A673 (cell line): Measurements from ENCODE around the gene CD6. TPM values are rescaled to one million over a fixed set of nuclear protein-coding genes. Genes with fewer than 3 reads are reported as not detected.

Source experiments
- BruUV-seq: library from RNA; stranded (reverse); fragments of 400-500 nt; replicated peaks from 2 replicates; lab custom pipeline; 2021; lab: Mats Ljungman, UMichigan
- CTCF ChIA-PET: fragments of 300-600 bp; sonication (Branson Sonifier 250); formaldehyde crosslinking; loops from one replicate; lab custom pipeline; 2022; ENCODE audit warnings: antibody characterized with exemption; lab: Charles Lee
- POLR2A ChIA-PET: fragments of 300-600 bp; sonication (Branson Sonifier 250); formaldehyde crosslinking; loops from one replicate; lab custom pipeline; 2022; ENCODE audit warnings: antibody characterized with exemption; ENCODE audit not compliant: low non-redundant PET; lab: Charles Lee
- DNase-seq: peaks from one replicate; pipeline ENCODE4 v3.0.0-alpha.2; 2015; ENCODE audit warnings: low spot score
- H3K27ac ChIP-seq: fragments of 200-600 bp; sonication (generic); 2 replicates; pipeline ENCODE4 v1.5.1; 2016; ENCODE audit warnings: mixed run types, low read depth, mild to moderate bottlenecking, mixed read lengths, antibody characterized with exemption, low read length; ENCODE audit not compliant: poor library complexity, severe bottlenecking
- H3K27me3 ChIP-seq: fragments of 200-600 bp; sonication (generic); replicated peaks from 2 replicates; pipeline ENCODE4 v1.6.1; 2017; ENCODE audit warnings: mixed run types, low read depth, mild to moderate bottlenecking, mixed read lengths, antibody characterized with exemption, low read length; ENCODE audit not compliant: insufficient read depth, poor library complexity
- H3K36me3 ChIP-seq: fragments of 200-600 bp; sonication (generic); 2 replicates; pipeline ENCODE4 v1.6.1; 2016; ENCODE audit warnings: mixed run types, mild to moderate bottlenecking, mixed read lengths, antibody characterized with exemption, low read length; ENCODE audit not compliant: insufficient read depth, poor library complexity, severe bottlenecking
- H3K4me1 ChIP-seq: fragments of 200-600 bp; sonication (generic); 2 replicates; pipeline ENCODE4 v1.6.1; 2017; ENCODE audit warnings: mixed run types, mild to moderate bottlenecking, mixed read lengths, antibody characterized with exemption, low read length; ENCODE audit not compliant: insufficient read depth, poor library complexity, severe bottlenecking
- H3K4me3 ChIP-seq: fragments of 200-600 bp; sonication (generic); 2 replicates; pipeline ENCODE4 v1.5.1; 2016; ENCODE audit warnings: low read depth, mixed run types, mild to moderate bottlenecking, mixed read lengths, low read length; ENCODE audit not compliant: poor library complexity, severe bottlenecking
- H3K9me3 ChIP-seq: fragments of 200-600 bp; sonication (generic); 2 replicates; pipeline ENCODE4 v1.6.1; 2016; ENCODE audit warnings: mixed run types, low read depth, mild to moderate bottlenecking, mixed read lengths, antibody characterized with exemption, low read length; ENCODE audit not compliant: poor library complexity, severe bottlenecking
- EZH2 ChIP-seq: fragments of 200-600 bp; sonication (generic); IDR thresholded peaks from 2 replicates; pipeline ENCODE4 v1.6.1; 2017; ENCODE audit warnings: borderline replicate concordance, low read depth, mild to moderate bottlenecking, mixed read lengths, antibody characterized with exemption, low read length; ENCODE audit not compliant: poor library complexity, severe bottlenecking
- intact Hi-C: fragments of 100-400 bp; cut with micrococcal nuclease; formaldehyde crosslinking; loops from one replicate; pipeline ENCODE4 v1.10.0; 2022; ENCODE audit not compliant: unreplicated experiment
- total RNA-seq: library from RNA; stranded (reverse); gene quantifications from 2 replicates; pipeline ENCODE4 v1.2.3, GENCODE V29; 2021
- TF ChIP-seq, protein P1 (sequence below): fragments of 300-800, 200-600 bp; sonication (generic); conservative IDR thresholded peaks from 2 replicates; pipeline ENCODE4 v1.5.1; 2017; ENCODE audit warnings: low read depth, mild to moderate bottlenecking, antibody characterized with exemption, low read length, moderate library complexity, mixed read lengths

CD6 gene
- total RNA-seq, 1 experiment from 2014 or later: not detected

- Histone ChIP-seq H3K4me3 (no peak overlapping the region), H3K27ac (no peak overlapping the region), H3K9me3 (no peaks in the 10 kb centered on the region), H3K4me1 (no peaks in the 10 kb centered on the region), H3K27me3 (no peaks in the 10 kb centered on the region), H3K36me3 (no peaks in the 10 kb centered on the region)
- no TSS peak for BruUV-seq
- DNase-seq: no peak
- POLR2A ChIA-PET: no interaction called here
- CTCF ChIA-PET: no interaction called here
- TF ChIP-seq, protein P1, sequence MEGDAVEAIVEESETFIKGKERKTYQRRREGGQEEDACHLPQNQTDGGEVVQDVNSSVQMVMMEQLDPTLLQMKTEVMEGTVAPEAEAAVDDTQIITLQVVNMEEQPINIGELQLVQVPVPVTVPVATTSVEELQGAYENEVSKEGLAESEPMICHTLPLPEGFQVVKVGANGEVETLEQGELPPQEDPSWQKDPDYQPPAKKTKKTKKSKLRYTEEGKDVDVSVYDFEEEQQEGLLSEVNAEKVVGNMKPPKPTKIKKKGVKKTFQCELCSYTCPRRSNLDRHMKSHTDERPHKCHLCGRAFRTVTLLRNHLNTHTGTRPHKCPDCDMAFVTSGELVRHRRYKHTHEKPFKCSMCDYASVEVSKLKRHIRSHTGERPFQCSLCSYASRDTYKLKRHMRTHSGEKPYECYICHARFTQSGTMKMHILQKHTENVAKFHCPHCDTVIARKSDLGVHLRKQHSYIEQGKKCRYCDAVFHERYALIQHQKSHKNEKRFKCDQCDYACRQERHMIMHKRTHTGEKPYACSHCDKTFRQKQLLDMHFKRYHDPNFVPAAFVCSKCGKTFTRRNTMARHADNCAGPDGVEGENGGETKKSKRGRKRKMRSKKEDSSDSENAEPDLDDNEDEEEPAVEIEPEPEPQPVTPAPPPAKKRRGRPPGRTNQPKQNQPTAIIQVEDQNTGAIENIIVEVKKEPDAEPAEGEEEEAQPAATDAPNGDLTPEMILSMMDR: no peak
- no peak for TF ChIP-seq EZH2
- intact Hi-C loops: no loop called here
Observed at GRCh38 chr11:61069427-61069826, 97.9 kb downstream of the CD6 start.

Other genes starting within 250 kb of the CD6 start
- not detected in 2 replicates for gene MS4A18, start 247.0 kb upstream of the CD6 start, total RNA-seq
- gene MS4A15, start 214.8 kb upstream of the CD6 start, total RNA-seq: not detected in 2 replicates
- gene MS4A10, start 186.3 kb upstream of the CD6 start, total RNA-seq: not detected in 2 replicates
- 137 and 188 TPM in 2 replicates for gene CCDC86, start 129.6 kb upstream of the CD6 start, total RNA-seq
- 0.09 and 0.17 TPM in 2 replicates for gene PTGDR2, start 115.7 kb upstream of the CD6 start, total RNA-seq
- gene ZP1, start 104.1 kb upstream of the CD6 start, total RNA-seq: not detected in 2 replicates
- gene PRPF19, start 65.1 kb upstream of the CD6 start, total RNA-seq: 200 and 204 TPM in 2 replicates
- gene TMEM109, start 57.5 kb upstream of the CD6 start, total RNA-seq: 139 and 169 TPM in 2 replicates
- gene TMEM132A, start 47.2 kb upstream of the CD6 start, total RNA-seq: 140 and 147 TPM in 2 replicates
- gene SLC15A3, start 19.5 kb upstream of the CD6 start, total RNA-seq: not detected in 2 replicates
- gene CD5, start 130.8 kb downstream of the CD6 start, total RNA-seq: not detected in 2 replicates
- 29.7 and 32.7 TPM in 2 replicates for gene VPS37C, start 189.7 kb downstream of the CD6 start, total RNA-seq
- not detected in 2 replicates for gene PGA3, start 231.8 kb downstream of the CD6 start, total RNA-seq